Endodermal cell (in vitro differentiated cells): ENCODE results near the gene ATP1A1. TPM values are rescaled to one million over a fixed set of nuclear protein-coding genes. Genes with fewer than 3 reads are reported as not detected.
A peak's percentile ranks its signal among the peaks of the same experiment; 100 is the strongest.

Source experiments
- DNase-seq: peaks from one replicate; pipeline ENCODE4 v3.0.0-alpha.2; 2017
- H3K27ac ChIP-seq: 2 replicates; pipeline ENCODE4 v1.5.1; 2013; ENCODE audit warnings: mild to moderate bottlenecking, low read depth, low read length, moderate library complexity
- H3K27me3 ChIP-seq: 2 replicates; pipeline ENCODE4 v1.6.1; 2013; ENCODE audit warnings: mild to moderate bottlenecking, low read length, moderate library complexity; ENCODE audit not compliant: insufficient read depth, control insufficient read depth, poor library complexity, severe bottlenecking
- H3K36me3 ChIP-seq: 2 replicates; pipeline ENCODE4 v1.7.0; 2013; ENCODE audit warnings: mild to moderate bottlenecking, low read length, moderate library complexity; ENCODE audit not compliant: control insufficient read depth, insufficient read depth
- H3K4me1 ChIP-seq: one replicate; pipeline ENCODE4 v1.7.0; 2013; ENCODE audit warnings: low read length; ENCODE audit not compliant: control insufficient read depth, insufficient read depth
- H3K4me3 ChIP-seq: 2 replicates; pipeline ENCODE4 v1.5.1; 2013; ENCODE audit warnings: mild to moderate bottlenecking, low read length, moderate library complexity
- H3K9ac ChIP-seq: 2 replicates; pipeline ENCODE4 v1.6.1; 2013; ENCODE audit warnings: mild to moderate bottlenecking, low read length, moderate library complexity; ENCODE audit not compliant: poor library complexity, severe bottlenecking; ENCODE audit errors: extremely low read depth
- H3K9me3 ChIP-seq: 2 replicates; pipeline ENCODE4 v1.6.1; 2013; ENCODE audit warnings: mild to moderate bottlenecking, low read length, moderate library complexity; ENCODE audit not compliant: control insufficient read depth
- H3K27ac Mint-ChIP-seq: 2 replicates; pipeline ENCODE4 v1.8.0; 2020; ENCODE audit warnings: mixed read lengths
- H3K27me3 Mint-ChIP-seq: 2 replicates; pipeline ENCODE4 v1.8.0; 2021; ENCODE audit warnings: mild to moderate bottlenecking, mixed read lengths; ENCODE audit not compliant: insufficient read depth
- H3K36me3 Mint-ChIP-seq: 2 replicates; pipeline ENCODE4 v1.8.0; 2020; ENCODE audit warnings: low read depth, mixed read lengths
- H3K4me1 Mint-ChIP-seq: 2 replicates; pipeline ENCODE4 v1.8.0; 2020; ENCODE audit warnings: mixed read lengths
- H3K4me3 Mint-ChIP-seq: 2 replicates; pipeline ENCODE4 v1.8.0; 2020; ENCODE audit warnings: mild to moderate bottlenecking, moderate library complexity, mixed read lengths
- H3K9me3 Mint-ChIP-seq: 2 replicates; pipeline ENCODE4 v1.8.0; 2020; ENCODE audit warnings: mild to moderate bottlenecking, mixed read lengths
- WGBS, 2 experiments: methylation state at CpG; one replicate each; pipeline versions ENCODE4 v1.1.5 to v1.1.7; 2013; ENCODE audit warnings: missing lambda C conversion rate in 2 of 2, mixed read lengths in 1 of 2; ENCODE audit not compliant: insufficient coverage in 1 of 2, insufficient read length in 1 of 2; 5-methylcytosine and 5-hydroxymethylcytosine counted together
- total RNA-seq, 2 donors: library from RNA; stranded (reverse); fragmentation: NEBNext Ultra II Directional in 1 of 2; extraction: Animal tissue kit (Norgen Biotek cat#: 25700) in 1 of 2; gene quantifications; 2 replicates in 1 of 2; 3 replicates in 1 of 2; pipeline ENCODE4 v1.2.1, GENCODE V29; 2021
- TF ChIP-seq, protein P1 (sequence below): fragments of 200-600 bp; sonication (generic); conservative IDR thresholded peaks from 2 replicates; pipeline ENCODE4 v1.5.0; 2021; ENCODE audit warnings: antibody characterized with exemption, mild to moderate bottlenecking

ATP1A1 gene
- total RNA-seq, 2 donors from 2014 or later = 359 to 398 TPM

DNA sequence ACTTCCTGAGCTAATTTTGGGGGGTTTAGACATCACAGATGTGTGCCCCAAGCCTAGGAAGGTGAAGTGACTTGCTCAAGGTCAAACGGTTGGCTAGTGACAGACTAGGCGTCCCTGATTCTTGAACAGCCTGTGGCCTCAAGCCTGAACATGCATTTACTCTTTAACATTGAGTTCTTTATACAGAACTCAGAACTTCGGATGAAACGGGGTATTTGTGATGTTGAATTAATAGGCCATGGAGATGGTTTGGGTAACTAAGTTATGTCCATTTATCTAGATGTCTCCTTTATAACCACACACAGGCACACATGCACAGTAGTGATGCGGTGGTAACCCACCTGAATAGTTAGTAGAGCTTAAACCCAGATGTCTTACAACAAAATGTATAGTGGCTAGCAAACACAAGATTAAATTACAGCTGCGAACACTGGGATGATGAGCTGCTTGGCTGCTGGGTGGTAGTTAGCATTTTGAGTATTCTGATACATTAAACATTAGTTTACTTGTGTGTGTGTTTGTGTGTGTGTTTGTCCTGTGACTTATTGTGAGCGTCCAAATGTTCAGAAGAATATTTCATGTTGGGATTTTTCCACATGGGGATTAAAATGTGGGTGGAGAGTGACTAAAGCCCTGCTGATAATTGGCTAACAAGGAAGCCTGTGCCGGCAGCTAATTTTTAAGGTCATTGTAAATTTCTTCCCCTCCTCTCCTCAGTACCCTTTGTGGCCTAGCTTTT is 2.3 kb downstream of the ATP1A1 start:
- no peaks in the 10 kb centered on the region for H3K36me3 Mint-ChIP-seq
- 64 to 89% methylated on average over 4 to 6 of the region's 8 CpGs for WGBS, 2 experiments
- peaks cover 24% of the 10 kb centered on the region for H3K4me1 ChIP-seq

DNA sequence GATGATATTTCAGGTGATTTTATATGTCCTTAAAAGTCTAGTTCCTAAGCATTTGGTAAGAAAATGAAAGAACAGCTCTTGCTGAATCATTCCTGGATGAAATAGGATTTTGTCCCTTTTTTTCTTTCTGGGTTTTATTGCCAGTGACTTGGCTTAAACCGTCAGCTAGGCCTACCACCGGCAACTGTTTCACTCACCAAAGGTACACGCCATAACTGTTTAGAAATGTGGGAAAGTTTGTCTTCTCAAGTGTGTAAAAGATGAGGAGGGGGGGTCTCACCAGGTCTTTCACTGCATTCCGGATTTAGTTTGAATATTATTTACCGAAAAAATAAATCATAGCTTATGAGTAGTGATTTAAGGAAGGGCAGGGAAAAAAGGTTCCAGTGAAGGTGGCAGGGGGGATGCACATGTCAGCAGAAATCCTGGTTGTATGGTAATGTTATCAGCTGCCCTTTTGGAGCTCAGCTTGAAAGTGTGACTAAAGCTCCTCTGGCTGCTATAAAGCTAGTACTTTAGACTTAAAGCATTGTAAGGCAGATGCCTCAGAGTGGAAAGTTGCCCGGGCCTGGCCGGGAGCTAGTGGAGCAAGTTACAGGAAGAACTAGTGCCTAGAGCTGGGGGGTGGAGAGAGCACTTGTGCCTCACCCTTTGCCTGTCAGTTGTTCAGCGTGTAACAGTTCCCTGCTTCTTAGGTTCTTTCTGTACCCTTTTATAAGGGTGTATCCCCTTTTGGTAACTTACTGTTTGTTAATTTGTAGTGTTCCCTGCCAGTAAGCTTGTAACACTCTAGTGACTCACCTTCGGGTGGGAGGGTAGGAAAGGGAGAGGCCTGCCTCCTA is 3.1 kb downstream of the ATP1A1 start:
- Histone ChIP-seq H3K9me3 (no peaks in the 10 kb centered on the region), H3K27me3 (no peaks in the 10 kb centered on the region), H3K9ac (peak overlapping the region; percentile 24), H3K4me1 (peaks cover 24% of the 10 kb centered on the region), H3K4me3 (peak overlapping the region; percentile 97), H3K36me3 (peaks cover 5% of the 10 kb centered on the region), H3K27ac (no peak overlapping the region)
- H3K27ac Mint-ChIP-seq = peak overlapping the region; percentile 80
- H3K4me1 Mint-ChIP-seq = peaks cover 68% of the 10 kb centered on the region
- H3K36me3 Mint-ChIP-seq = no peaks in the 10 kb centered on the region
- 40 to 43% methylated on average over 5 to 9 of the region's 9 CpGs for WGBS, 2 experiments
- DNase-seq = peak; percentile 78
- H3K9me3 Mint-ChIP-seq = no peaks in the 10 kb centered on the region
- H3K27me3 Mint-ChIP-seq = peaks cover 14% of the 10 kb centered on the region
- TF ChIP-seq, protein P1, sequence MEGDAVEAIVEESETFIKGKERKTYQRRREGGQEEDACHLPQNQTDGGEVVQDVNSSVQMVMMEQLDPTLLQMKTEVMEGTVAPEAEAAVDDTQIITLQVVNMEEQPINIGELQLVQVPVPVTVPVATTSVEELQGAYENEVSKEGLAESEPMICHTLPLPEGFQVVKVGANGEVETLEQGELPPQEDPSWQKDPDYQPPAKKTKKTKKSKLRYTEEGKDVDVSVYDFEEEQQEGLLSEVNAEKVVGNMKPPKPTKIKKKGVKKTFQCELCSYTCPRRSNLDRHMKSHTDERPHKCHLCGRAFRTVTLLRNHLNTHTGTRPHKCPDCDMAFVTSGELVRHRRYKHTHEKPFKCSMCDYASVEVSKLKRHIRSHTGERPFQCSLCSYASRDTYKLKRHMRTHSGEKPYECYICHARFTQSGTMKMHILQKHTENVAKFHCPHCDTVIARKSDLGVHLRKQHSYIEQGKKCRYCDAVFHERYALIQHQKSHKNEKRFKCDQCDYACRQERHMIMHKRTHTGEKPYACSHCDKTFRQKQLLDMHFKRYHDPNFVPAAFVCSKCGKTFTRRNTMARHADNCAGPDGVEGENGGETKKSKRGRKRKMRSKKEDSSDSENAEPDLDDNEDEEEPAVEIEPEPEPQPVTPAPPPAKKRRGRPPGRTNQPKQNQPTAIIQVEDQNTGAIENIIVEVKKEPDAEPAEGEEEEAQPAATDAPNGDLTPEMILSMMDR = no peak
- peak overlapping the region; percentile 92 for H3K4me3 Mint-ChIP-seq

More for the DNA sequence above, 2.3 kb downstream of the ATP1A1 start:
- peak overlapping the region; percentile 70 for H3K9ac ChIP-seq
- H3K36me3 ChIP-seq = peaks cover 5% of the 10 kb centered on the region
- Mint-ChIP-seq H3K4me3 (peak overlapping the region; percentile 92), H3K27me3 (peaks cover 18% of the 10 kb centered on the region), H3K27ac (peak overlapping the region; percentile 18), H3K9me3 (no peaks in the 10 kb centered on the region), H3K4me1 (peaks cover 60% of the 10 kb centered on the region)
- no peak overlapping the region for H3K27ac ChIP-seq
- no peaks in the 10 kb centered on the region for H3K9me3 ChIP-seq
- no peak for DNase-seq
- TF ChIP-seq, protein P1 = no peak
- H3K4me3 ChIP-seq = peak overlapping the region; percentile 97
- peaks cover 7% of the 10 kb centered on the region for H3K27me3 ChIP-seq

DNA sequence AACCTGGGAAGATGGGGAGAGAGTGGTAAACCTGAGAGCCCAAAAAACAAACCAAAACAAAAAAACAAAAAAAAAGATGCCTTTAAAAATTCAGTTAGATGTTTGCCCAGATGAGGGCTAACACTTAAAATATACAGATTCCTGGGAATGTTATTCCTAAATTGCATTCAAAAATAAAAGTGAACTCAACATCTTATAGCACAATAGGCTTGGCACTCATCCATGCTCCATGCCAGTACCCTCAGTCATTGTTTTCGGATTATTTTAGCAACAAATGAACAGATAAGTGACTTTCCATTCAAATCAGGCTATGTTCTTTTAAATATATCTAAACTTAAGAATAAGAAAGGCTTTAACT is 3.7 kb downstream of the ATP1A1 start:
- Histone ChIP-seq H3K27ac (no peak overlapping the region), H3K27me3 (no peaks in the 10 kb centered on the region), H3K4me1 (peaks cover 29% of the 10 kb centered on the region), H3K9ac (no peak overlapping the region), H3K9me3 (no peaks in the 10 kb centered on the region), H3K36me3 (peaks cover 5% of the 10 kb centered on the region), H3K4me3 (peak overlapping the region; percentile 97)
- WGBS, 2 experiments = 89% methylated on average over 1 of the region's 1 CpG; no CpG with 5 or more reads in 1 of the 2 experiments
- Mint-ChIP-seq H3K9me3 (no peaks in the 10 kb centered on the region), H3K4me1 (peaks cover 72% of the 10 kb centered on the region), H3K27ac (peak overlapping the region; percentile 80), H3K4me3 (peak overlapping the region; percentile 92), H3K36me3 (no peaks in the 10 kb centered on the region), H3K27me3 (peaks cover 8% of the 10 kb centered on the region)
- TF ChIP-seq, protein P1 = no peak
- no peak for DNase-seq
